Right lobe of liver (tissue), 4 donors: ENCODE data around the gene RUNX2.

Source experiments
- CTCF ChIP-seq, 4 donors: fragments of 200-600 bp in 3 of 4; fragments of 450-650 bp in 1 of 4; IDR thresholded peaks; one replicate each; pipeline versions ENCODE4 v1.5.1 to v1.8.0; 2016 to 2022; ENCODE audit warnings: antibody characterized with exemption in 4 of 4, mild to moderate bottlenecking in 2 of 4
- POLR2A ChIP-seq: fragments of 450-650 bp; IDR thresholded peaks from one replicate; pipeline ENCODE4 v1.6.1; 2017; ENCODE audit warnings: antibody characterized with exemption, mild to moderate bottlenecking
- donor health status: DM: no; HTN: no; CAD: no.
- donor health status: DM: no; HTN: no; CAD: no.
- donor health status: DM: no; HTN: yes; CAD: no.

- no peak for TF ChIP-seq CTCF (IDR thresholded peaks at IDR 0.05)
- no peak for TF ChIP-seq POLR2A
Observed at GRCh38 chr6:45420083-45420908, 92.2 kb downstream of the RUNX2 start.
